ENCODE results near the gene MYOM1. TPM values are rescaled to one million over a fixed set of nuclear protein-coding genes. Genes with fewer than 3 reads are reported as not detected.

Gene MYOM1
- polyA plus RNA-seq, 1 donor from 2014 or later = 2.4 TPM

GRCh38 chr18:3147935-3148554, 71.7 kb downstream of the MYOM1 start:
- Mint-ChIP-seq H3K4me1 (peaks cover 0 to 5% (median 4%) of the 10 kb centered on the region in 3 donors), H3K27me3 (no peaks in the 10 kb centered on the region), H3K36me3 (peaks cover 5% of the 10 kb centered on the region), H3K4me3 (peak overlapping the region in 1 of 4 donors; percentile 44), H3K9me3 (peaks cover 0 to 2% (median 2%) of the 10 kb centered on the region in 3 donors), H3K27ac (no peak overlapping the region)

GRCh38 chr18:3140986-3141639, 78.7 kb downstream of the MYOM1 start:
- H3K27me3 Mint-ChIP-seq = peaks cover 2% of the 10 kb centered on the region
- H3K4me3 Mint-ChIP-seq = peak overlapping the region in 1 of 4 donors; percentile 39
- H3K4me1 Mint-ChIP-seq = peaks cover 0 to 2% (median 0%) of the 10 kb centered on the region in 3 donors
- H3K27ac Mint-ChIP-seq = peak overlapping the region in 1 of 3 donors; percentile 1
- H3K9me3 Mint-ChIP-seq = peaks cover 0 to 9% (median 8%) of the 10 kb centered on the region in 3 donors
- peaks cover 7% of the 10 kb centered on the region for H3K36me3 Mint-ChIP-seq

GRCh38 chr18:3140342-3140741, 79.4 kb downstream of the MYOM1 start:
- peaks cover 7% of the 10 kb centered on the region for H3K36me3 Mint-ChIP-seq
- H3K4me1 Mint-ChIP-seq = peaks cover 0 to 2% (median 0%) of the 10 kb centered on the region in 3 donors

GRCh38 chr18:3139406-3139805, 80.4 kb downstream of the MYOM1 start:
- Mint-ChIP-seq H3K36me3 (peaks cover 7% of the 10 kb centered on the region), H3K9me3 (peaks cover 0 to 9% (median 8%) of the 10 kb centered on the region in 3 donors), H3K4me3 (no peak overlapping the region), H3K4me1 (peaks cover 0 to 2% (median 0%) of the 10 kb centered on the region in 3 donors), H3K27ac (no peak overlapping the region), H3K27me3 (peaks cover 2% of the 10 kb centered on the region)

More at GRCh38 chr18:3140342-3140741, 79.4 kb downstream of the MYOM1 start:
- no peak overlapping the region for H3K27ac Mint-ChIP-seq
- H3K9me3 Mint-ChIP-seq = peaks cover 0 to 9% (median 8%) of the 10 kb centered on the region in 3 donors
- H3K27me3 Mint-ChIP-seq = peaks cover 2% of the 10 kb centered on the region
- H3K4me3 Mint-ChIP-seq = no peak overlapping the region

- Mint-ChIP-seq H3K4me3 (no peak overlapping the region), H3K9me3 (peaks cover 0 to 9% (median 8%) of the 10 kb centered on the region in 3 donors), H3K27ac (no peak overlapping the region), H3K27me3 (peaks cover 2% of the 10 kb centered on the region), H3K36me3 (peaks cover 7% of the 10 kb centered on the region), H3K4me1 (peaks cover 0 to 2% (median 0%) of the 10 kb centered on the region in 3 donors)
Measured at GRCh38 chr18:3138274-3138975, 81.3 kb downstream of the MYOM1 start.

- H3K4me3 Mint-ChIP-seq = no peak overlapping the region
- peaks cover 0 to 2% (median 0%) of the 10 kb centered on the region in 3 donors for H3K4me1 Mint-ChIP-seq
- peaks cover 6% of the 10 kb centered on the region for H3K36me3 Mint-ChIP-seq
- peaks cover 2% of the 10 kb centered on the region for H3K27me3 Mint-ChIP-seq
- H3K9me3 Mint-ChIP-seq = peaks cover 0 to 2% (median 0%) of the 10 kb centered on the region in 3 donors
- H3K27ac Mint-ChIP-seq = no peak overlapping the region
Measured at GRCh38 chr18:3135536-3135935, 84.2 kb downstream of the MYOM1 start.

GRCh38 chr18:3132700-3133099, 87.1 kb downstream of the MYOM1 start:
- Mint-ChIP-seq H3K4me3 (no peak overlapping the region), H3K27ac (no peak overlapping the region), H3K4me1 (peaks cover 0 to 6% (median 6%) of the 10 kb centered on the region in 3 donors), H3K36me3 (no peaks in the 10 kb centered on the region), H3K27me3 (peaks cover 3% of the 10 kb centered on the region), H3K9me3 (peaks cover 0 to 2% (median 0%) of the 10 kb centered on the region in 3 donors)

GRCh38 chr18:3130344-3130743, 89.4 kb downstream of the MYOM1 start:
- no peak overlapping the region for H3K27ac Mint-ChIP-seq
- H3K27me3 Mint-ChIP-seq = peaks cover 3% of the 10 kb centered on the region
- no peak overlapping the region for H3K4me3 Mint-ChIP-seq

GRCh38 chr18:3129053-3129864, 90.5 kb downstream of the MYOM1 start:
- peaks cover 3% of the 10 kb centered on the region for H3K27me3 Mint-ChIP-seq
- H3K4me1 Mint-ChIP-seq = peaks cover 0 to 6% (median 6%) of the 10 kb centered on the region in 3 donors
- H3K4me3 Mint-ChIP-seq = no peak overlapping the region
- H3K9me3 Mint-ChIP-seq = peaks cover 0 to 8% (median 0%) of the 10 kb centered on the region in 3 donors
- peaks cover 3% of the 10 kb centered on the region for H3K36me3 Mint-ChIP-seq
- peak overlapping the region in 1 of 3 donors; percentile 57 for H3K27ac Mint-ChIP-seq

More at GRCh38 chr18:3130344-3130743, 89.4 kb downstream of the MYOM1 start:
- Mint-ChIP-seq H3K36me3 (no peaks in the 10 kb centered on the region), H3K9me3 (no peaks in the 10 kb centered on the region), H3K4me1 (peaks cover 0 to 6% (median 6%) of the 10 kb centered on the region in 3 donors)

- H3K4me1 Mint-ChIP-seq = peaks cover 0 to 6% (median 6%) of the 10 kb centered on the region in 3 donors
- peaks cover 0 to 8% (median 0%) of the 10 kb centered on the region in 3 donors for H3K9me3 Mint-ChIP-seq
- H3K27ac Mint-ChIP-seq = no peak overlapping the region
- peaks cover 3% of the 10 kb centered on the region for H3K36me3 Mint-ChIP-seq
- peaks cover 3% of the 10 kb centered on the region for H3K27me3 Mint-ChIP-seq
- no peak overlapping the region for H3K4me3 Mint-ChIP-seq
Measured at GRCh38 chr18:3126457-3127097, 93.2 kb downstream of the MYOM1 start.

GRCh38 chr18:3124822-3125221, 94.9 kb downstream of the MYOM1 start:
- H3K27ac Mint-ChIP-seq = no peak overlapping the region

GRCh38 chr18:3122851-3123250, 96.9 kb downstream of the MYOM1 start:
- no peak overlapping the region for H3K27ac Mint-ChIP-seq
- peaks cover 0 to 8% (median 0%) of the 10 kb centered on the region in 3 donors for H3K9me3 Mint-ChIP-seq
- peaks cover 7% of the 10 kb centered on the region for H3K36me3 Mint-ChIP-seq
- H3K27me3 Mint-ChIP-seq = peaks cover 1% of the 10 kb centered on the region
- H3K4me3 Mint-ChIP-seq = no peak overlapping the region
- no peaks in the 10 kb centered on the region for H3K4me1 Mint-ChIP-seq

More at GRCh38 chr18:3124822-3125221, 94.9 kb downstream of the MYOM1 start:
- Mint-ChIP-seq H3K27me3 (peaks cover 5% of the 10 kb centered on the region), H3K4me3 (no peak overlapping the region), H3K9me3 (peaks cover 0 to 8% (median 0%) of the 10 kb centered on the region in 3 donors), H3K36me3 (peaks cover 3% of the 10 kb centered on the region), H3K4me1 (peaks cover 0 to 6% (median 6%) of the 10 kb centered on the region in 3 donors)

- H3K36me3 Mint-ChIP-seq = peaks cover 7% of the 10 kb centered on the region
- H3K9me3 Mint-ChIP-seq = peaks cover 0 to 8% (median 0%) of the 10 kb centered on the region in 3 donors
- no peak overlapping the region for H3K4me3 Mint-ChIP-seq
- H3K27ac Mint-ChIP-seq = no peak overlapping the region
- H3K4me1 Mint-ChIP-seq = no peaks in the 10 kb centered on the region
- peaks cover 1% of the 10 kb centered on the region for H3K27me3 Mint-ChIP-seq
Measured at GRCh38 chr18:3121259-3121658, 98.5 kb downstream of the MYOM1 start.

- Mint-ChIP-seq H3K36me3 (peaks cover 7% of the 10 kb centered on the region), H3K4me3 (no peak overlapping the region), H3K27ac (no peak overlapping the region)
Measured at GRCh38 chr18:3120356-3120755, 99.4 kb downstream of the MYOM1 start.

More at GRCh38 chr18:3120356-3120755, 99.4 kb downstream of the MYOM1 start:
- H3K4me1 Mint-ChIP-seq = no peaks in the 10 kb centered on the region
- peaks cover 0 to 8% (median 0%) of the 10 kb centered on the region in 3 donors for H3K9me3 Mint-ChIP-seq
- peaks cover 1% of the 10 kb centered on the region for H3K27me3 Mint-ChIP-seq

Measured in IgD-negative memory B cell (primary cell).